HFF-Myc (cell line): ENCODE measurements around the gene PPFIA4.

Experiments
- DNase-seq: peaks from one replicate; pipeline ENCODE4 v3.0.0-alpha.2; 2011; ENCODE audit warnings: low read depth; ENCODE audit errors: extremely low read depth
- H3K4me3 ChIP-seq: replicated peaks from 2 replicates; pipeline ENCODE4 v1.5.1; 2011; ENCODE audit warnings: low read depth, mild to moderate bottlenecking, control low read depth, low read length
- TF ChIP-seq, protein P1 (sequence below): IDR thresholded peaks from 2 replicates; pipeline ENCODE4 v1.5.1; 2012; ENCODE audit warnings: mild to moderate bottlenecking, low read depth, low read length, control low read depth; ENCODE audit errors: missing control alignments

Gene PPFIA4

DNA sequence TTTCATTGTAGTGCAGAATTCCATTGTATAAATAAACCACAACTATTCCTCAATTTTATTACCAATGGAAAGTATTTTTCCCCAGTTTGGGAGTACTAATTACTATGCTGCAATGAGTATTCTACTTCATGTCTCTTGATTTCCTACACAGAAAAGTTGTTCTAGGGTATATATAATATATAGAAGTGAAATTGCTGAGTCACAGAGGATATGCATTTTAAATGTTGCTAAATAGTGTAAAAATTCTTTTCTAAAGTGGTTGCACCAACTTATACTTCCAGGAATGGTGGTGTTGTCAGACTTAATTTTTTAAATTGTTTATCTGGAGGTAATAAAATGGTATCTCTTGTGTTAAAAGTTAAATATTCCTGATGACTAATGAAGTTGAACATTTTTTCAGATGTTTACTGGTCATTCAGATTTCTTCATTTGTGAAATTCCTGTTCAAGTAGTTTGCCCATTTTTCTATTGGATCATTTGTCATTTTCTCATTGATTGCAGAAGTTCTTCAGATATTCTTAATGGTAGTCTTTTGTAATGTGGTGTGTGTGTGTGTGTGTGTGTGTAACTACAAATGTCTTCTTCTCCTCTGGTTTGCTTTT lies 78.6 kb downstream of the PPFIA4 start:
- no peak overlapping the region for H3K4me3 ChIP-seq
- no peak for DNase-seq
- TF ChIP-seq, protein P1, sequence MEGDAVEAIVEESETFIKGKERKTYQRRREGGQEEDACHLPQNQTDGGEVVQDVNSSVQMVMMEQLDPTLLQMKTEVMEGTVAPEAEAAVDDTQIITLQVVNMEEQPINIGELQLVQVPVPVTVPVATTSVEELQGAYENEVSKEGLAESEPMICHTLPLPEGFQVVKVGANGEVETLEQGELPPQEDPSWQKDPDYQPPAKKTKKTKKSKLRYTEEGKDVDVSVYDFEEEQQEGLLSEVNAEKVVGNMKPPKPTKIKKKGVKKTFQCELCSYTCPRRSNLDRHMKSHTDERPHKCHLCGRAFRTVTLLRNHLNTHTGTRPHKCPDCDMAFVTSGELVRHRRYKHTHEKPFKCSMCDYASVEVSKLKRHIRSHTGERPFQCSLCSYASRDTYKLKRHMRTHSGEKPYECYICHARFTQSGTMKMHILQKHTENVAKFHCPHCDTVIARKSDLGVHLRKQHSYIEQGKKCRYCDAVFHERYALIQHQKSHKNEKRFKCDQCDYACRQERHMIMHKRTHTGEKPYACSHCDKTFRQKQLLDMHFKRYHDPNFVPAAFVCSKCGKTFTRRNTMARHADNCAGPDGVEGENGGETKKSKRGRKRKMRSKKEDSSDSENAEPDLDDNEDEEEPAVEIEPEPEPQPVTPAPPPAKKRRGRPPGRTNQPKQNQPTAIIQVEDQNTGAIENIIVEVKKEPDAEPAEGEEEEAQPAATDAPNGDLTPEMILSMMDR: no peak

DNA sequence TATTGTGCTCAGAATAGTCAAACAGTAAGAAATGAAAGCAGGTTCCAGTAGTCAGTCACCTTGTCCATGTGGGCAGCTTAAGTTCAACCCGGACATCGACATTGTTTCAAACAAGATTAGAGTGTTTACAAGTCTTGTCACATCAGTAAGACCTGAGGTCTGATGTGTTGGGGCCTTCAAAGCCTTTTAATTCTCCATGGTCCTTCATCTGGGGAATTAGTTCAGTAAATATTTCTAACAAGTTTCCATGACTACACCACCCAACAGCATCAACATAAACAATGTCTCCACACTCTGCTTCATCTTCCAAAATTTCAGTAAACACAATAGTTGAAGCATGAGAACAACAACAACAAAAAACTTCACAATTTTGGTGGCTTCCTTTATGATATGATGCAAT lies 86.2 kb downstream of the PPFIA4 start:
- no peak for DNase-seq
- TF ChIP-seq, protein P1: no peak
- H3K4me3 ChIP-seq: no peak overlapping the region

DNA sequence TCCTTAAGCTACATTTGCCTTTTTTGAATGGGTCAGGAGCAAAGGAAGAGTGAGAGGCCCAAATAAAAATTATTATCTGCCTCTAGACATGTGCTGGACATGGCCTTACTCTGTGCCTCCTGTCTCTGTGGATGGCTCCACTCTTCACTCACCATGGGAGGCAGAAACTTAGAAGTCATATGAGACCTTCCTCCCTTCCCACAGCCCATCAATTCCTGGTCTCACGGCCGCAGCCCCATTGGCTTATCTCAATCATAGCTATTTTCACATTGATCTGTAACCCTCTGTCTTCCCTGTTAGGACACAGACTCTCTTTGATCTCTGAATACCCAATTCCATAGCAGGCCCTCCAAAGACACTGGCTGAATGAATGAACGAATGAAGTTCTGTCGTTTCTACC lies 87.0 kb downstream of the PPFIA4 start:
- no peak for DNase-seq
- H3K4me3 ChIP-seq: no peak overlapping the region
- TF ChIP-seq, protein P1: no peak

DNA sequence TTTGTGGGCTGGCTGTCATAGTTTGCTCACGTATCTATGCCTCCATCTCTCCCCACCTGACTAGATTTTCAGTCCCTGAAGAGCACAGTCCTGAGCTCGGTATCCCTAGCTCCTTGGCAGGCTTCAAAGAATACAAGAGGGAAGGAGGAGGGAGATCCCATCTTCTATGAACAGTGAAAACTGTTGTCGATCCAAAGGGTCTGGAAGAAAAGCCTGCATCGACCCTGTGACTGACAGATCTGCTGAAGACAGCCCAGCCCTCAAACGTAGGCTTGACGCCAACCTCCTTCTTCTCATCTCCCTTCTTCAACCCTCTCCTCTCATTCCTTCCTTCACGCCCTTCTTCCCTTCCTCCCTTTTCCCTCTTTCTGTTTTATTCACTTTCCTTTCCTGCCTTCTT lies 87.9 kb downstream of the PPFIA4 start:
- TF ChIP-seq, protein P1: no peak
- DNase-seq: no peak
- no peak overlapping the region for H3K4me3 ChIP-seq

DNA sequence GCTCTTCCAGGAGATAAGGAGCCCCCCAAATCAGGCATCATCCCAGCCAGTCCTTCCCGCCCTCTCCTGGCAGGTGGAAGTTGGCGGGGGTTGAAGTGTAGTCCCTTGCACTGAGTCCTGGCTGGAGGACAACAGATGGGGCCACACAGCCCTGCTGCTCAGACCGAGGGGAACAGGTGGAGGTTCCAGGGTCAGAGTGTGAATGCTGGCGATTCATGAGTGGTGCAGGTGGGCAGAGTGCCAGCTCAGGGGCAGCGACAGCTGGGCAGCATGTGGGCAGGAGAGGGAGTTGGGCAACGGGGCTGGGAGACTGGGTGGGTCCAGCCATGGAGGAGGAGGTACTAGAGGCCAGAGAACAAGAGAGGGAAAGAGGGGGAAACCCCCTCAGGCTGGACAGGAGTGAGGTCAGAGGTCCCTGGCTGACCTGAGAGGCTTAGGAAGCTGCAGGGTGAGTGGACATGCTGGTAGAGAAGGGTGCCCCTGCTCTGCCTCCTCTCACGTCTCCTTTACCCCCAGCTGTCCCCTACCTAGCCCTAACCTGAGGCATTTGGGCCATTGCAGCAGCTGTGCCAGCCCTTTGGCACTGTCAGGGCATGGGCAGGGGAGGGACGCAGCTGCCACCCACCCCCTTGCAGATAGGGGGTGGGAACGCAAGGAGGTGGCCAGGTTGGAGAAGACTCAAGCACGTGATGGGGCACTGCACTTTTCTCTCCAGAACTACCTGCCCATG lies 90.0 kb downstream of the PPFIA4 start:
- TF ChIP-seq, protein P1: no peak

DNA sequence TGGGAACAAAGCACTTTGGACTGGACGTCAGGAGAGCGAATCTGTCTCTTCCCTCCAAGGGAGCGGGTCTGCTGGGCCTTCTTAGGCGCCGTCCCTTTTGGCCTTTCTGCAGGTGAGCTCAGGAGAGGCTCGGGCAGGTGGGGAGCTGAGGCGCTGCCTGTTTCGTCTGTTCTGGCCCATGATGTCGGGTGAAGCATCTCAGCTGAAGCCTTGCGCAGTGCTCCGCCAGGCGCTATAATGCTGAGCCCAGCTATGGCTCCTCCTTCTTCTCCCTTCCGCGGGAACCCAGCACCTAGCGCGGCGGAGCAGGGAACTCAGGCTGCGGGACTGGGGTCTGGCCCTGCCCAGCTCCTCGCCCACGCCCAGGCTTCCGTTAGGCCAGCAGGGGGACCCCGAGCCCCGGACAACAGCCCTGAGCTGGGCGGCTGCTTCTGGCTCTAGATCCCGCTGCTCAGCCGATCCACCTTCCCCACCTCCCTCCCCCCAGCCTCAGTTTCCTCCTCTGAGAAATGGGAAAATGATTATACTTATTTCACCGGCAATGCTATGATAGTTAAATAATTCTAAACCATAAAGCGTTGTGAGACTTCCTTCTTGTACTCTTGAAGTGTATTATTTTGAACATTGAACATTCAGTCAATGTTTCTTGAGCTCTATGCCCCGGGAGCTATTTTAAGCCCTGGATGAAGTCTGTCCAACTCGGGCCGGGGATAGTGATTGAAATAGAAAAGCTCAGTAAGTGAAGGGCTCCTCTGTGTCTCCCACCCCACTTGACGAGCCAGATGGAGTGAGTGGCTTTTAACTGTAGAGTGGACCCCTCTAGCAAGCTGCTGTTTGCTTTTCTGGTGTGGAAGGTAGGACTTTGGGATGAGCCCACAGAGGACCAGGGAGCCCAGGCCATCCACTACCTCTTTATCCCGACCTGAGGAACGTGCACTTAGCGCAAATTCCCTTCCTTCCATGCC lies 91.6 kb downstream of the PPFIA4 start:
- TF ChIP-seq, protein P1: peak; percentile 84
- DNase-seq: no peak
- no peak overlapping the region for H3K4me3 ChIP-seq

More for the DNA sequence above, 90.0 kb downstream of the PPFIA4 start:
- no peak for DNase-seq
- no peak overlapping the region for H3K4me3 ChIP-seq
